ENCODE data around the gene ATP6V1F.

- TF ChIP-seq CTCF (IDR thresholded peaks at IDR 0.05) (no peak), POLR2A (IDR thresholded peaks at IDR 0.05) (no peak)
Observed at GRCh38 chr7:128914566-128915151, 52.0 kb downstream of the ATP6V1F start.
